Activated naive CD8-positive, alpha-beta T cell treated with anti-CD3 and anti-CD28 coated beads, Interleukin-2, amount 10 ng/mL, durations not matched to agents 7 days and 5 days (primary cell): Measurements from ENCODE around the gene LARP4. TPM values are rescaled to one million over a fixed set of nuclear protein-coding genes. Genes with fewer than 3 reads are reported as not detected.

Experiments used
- ATAC-seq: fragments of 150-1000 bp; cut with Tn5 transposase; one replicate; pipeline ENCODE4 v1.10.0; 2021; ENCODE audit warnings: low read depth, moderate library complexity
- POLR2A ChIA-PET: fragments of 350-600 bp; sonication (Branson Sonifier 250); formaldehyde crosslinking; loops from one replicate; lab custom pipeline; 2021; ENCODE audit warnings: antibody characterized with exemption; lab: Charles Lee
- DNase-seq: peaks from one replicate; pipeline ENCODE4 v3.0.0; 2021
- H3K27ac Mint-ChIP-seq: one replicate; pipeline ENCODE4 v1.8.0; 2022; ENCODE audit warnings: mild to moderate bottlenecking, mixed read lengths
- H3K27me3 Mint-ChIP-seq: one replicate; pipeline ENCODE4 v1.8.0; 2022; ENCODE audit warnings: mild to moderate bottlenecking, moderate library complexity, mixed read lengths
- H3K36me3 Mint-ChIP-seq: one replicate; pipeline ENCODE4 v1.8.0; 2021; ENCODE audit warnings: mild to moderate bottlenecking, mixed read lengths
- H3K4me1 Mint-ChIP-seq: one replicate; pipeline ENCODE4 v1.8.0; 2021; ENCODE audit warnings: mixed read lengths
- H3K4me3 Mint-ChIP-seq: one replicate; pipeline ENCODE4 v1.8.0; 2022; ENCODE audit warnings: mild to moderate bottlenecking, moderate library complexity, mixed read lengths
- H3K9me3 Mint-ChIP-seq: one replicate; pipeline ENCODE4 v1.8.0; 2021; ENCODE audit warnings: mixed read lengths
- total RNA-seq, 2 experiments: library from RNA; stranded (reverse); gene quantifications; one replicate each; pipeline ENCODE4 v1.2.3, GENCODE V29; 2021

Gene LARP4
- total RNA-seq, 2 experiments from 2014 or later = 39.6 to 40.6 TPM

- POLR2A ChIA-PET = no interaction called here
- Mint-ChIP-seq H3K27me3 (no peaks in the 10 kb centered on the region), H3K4me1 (peaks cover 27% of the 10 kb centered on the region), H3K27ac (peak overlapping the region; percentile 71), H3K9me3 (no peaks in the 10 kb centered on the region), H3K4me3 (peak overlapping the region; percentile 14), H3K36me3 (peaks cover 19% of the 10 kb centered on the region)
- no peak for DNase-seq
- ATAC-seq = no peak
Measured at GRCh38 chr12:50528800-50529199, 128.1 kb downstream of the LARP4 start.

- H3K27ac Mint-ChIP-seq = peak overlapping the region; percentile 49
- H3K4me3 Mint-ChIP-seq = no peak overlapping the region
- ATAC-seq = no peak
Measured at GRCh38 chr12:50529345-50529744, 128.7 kb downstream of the LARP4 start.

More at GRCh38 chr12:50529345-50529744, 128.7 kb downstream of the LARP4 start:
- H3K36me3 Mint-ChIP-seq = peaks cover 15% of the 10 kb centered on the region
- POLR2A ChIA-PET = no interaction called here
- H3K27me3 Mint-ChIP-seq = no peaks in the 10 kb centered on the region
- H3K9me3 Mint-ChIP-seq = no peaks in the 10 kb centered on the region
- DNase-seq = no peak
- H3K4me1 Mint-ChIP-seq = peaks cover 25% of the 10 kb centered on the region

Other genes with a start within 250 kb of the LARP4 start
- 10 to 100 TPM; 47.1 to 53.0 TPM for gene CERS5, start 233.5 kb upstream of the LARP4 start, total RNA-seq
- 10 to 100 TPM; 11.3 to 13.6 TPM for gene LIMA1, start 117.4 kb upstream of the LARP4 start, total RNA-seq
- gene FAM186A, start 4.3 kb upstream of the LARP4 start, total RNA-seq = not detected
- gene DIP2B, start 104.1 kb downstream of the LARP4 start, total RNA-seq = 10 to 100 TPM; 19.5 to 21.3 TPM